Measurements from ENCODE around the gene NSUN4. TPM values are rescaled to one million over a fixed set of nuclear protein-coding genes. Genes with fewer than 3 reads are reported as not detected.

The NSUN4 gene
- total RNA-seq, 4 donors from 2014 or later = 18.7 to 27.3 (median 21.6) TPM

GRCh38 chr1:46372431-46372830 is 31.8 kb downstream of the NSUN4 start:
- TF ChIP-seq CTCF (IDR thresholded peaks at IDR 0.05; ENCODE audit: low read depth) = no peak

- no peak for TF ChIP-seq CTCF (IDR thresholded peaks at IDR 0.05; ENCODE audit: low read depth)
These were observed 39.4 kb downstream of the NSUN4 start for GRCh38 chr1:46379996-46380395.

DNA sequence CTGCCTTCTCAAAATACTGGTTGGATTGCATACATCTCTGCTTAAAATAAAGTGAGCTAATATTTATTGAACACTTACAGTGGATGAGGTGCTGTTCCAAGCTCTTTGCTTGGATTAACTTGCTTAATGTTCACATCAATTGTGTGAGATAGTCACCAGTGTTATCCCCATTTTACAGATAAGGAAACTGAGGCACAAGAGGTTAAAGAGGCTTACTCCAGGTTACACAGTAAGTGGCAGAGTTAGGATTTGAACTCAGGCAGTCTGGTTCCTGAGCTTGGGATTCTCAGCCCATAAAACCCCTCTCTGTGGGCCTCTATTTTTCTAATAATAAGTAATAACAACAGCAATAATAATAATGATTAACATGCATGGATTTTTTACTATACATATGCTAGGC is 39.9 kb downstream of the NSUN4 start:
- TF ChIP-seq CTCF (IDR thresholded peaks at IDR 0.05; ENCODE audit: low read depth) = no peak

DNA sequence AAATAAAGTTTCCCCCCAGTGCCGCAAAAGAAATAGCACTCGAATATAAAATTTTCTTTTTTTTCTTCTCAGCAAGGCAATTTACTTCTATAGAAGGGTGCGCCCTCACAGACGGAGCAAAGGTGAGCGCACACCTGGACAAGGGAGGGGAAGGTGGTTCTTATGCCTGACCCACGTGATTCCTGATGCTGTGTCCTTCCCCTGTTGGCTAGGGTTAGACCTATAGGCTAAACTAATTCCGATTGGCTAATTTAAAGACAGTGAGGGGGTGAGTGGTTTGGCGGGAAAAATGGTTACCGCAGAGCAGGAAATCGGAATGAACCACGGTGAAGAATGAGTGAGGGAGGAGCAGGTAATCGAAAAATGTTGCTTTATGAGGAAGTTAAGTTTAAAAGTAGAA is 52.9 kb downstream of the NSUN4 start:
- no peak for TF ChIP-seq CTCF (IDR thresholded peaks at IDR 0.05; ENCODE audit: low read depth)

GRCh38 chr1:46394108-46394871 is 53.7 kb downstream of the NSUN4 start, which contains the start of gene FAAH:
Gene FAAH, plus strand, starts transcription at chr1:46394317. Its CDS starts 32 bp downstream, at chr1:46394349.
- TF ChIP-seq CTCF (IDR thresholded peaks at IDR 0.05; ENCODE audit: low read depth) = no peak

GRCh38 chr1:46394872-46395465 is 54.4 kb downstream of the NSUN4 start:
- no peak for TF ChIP-seq CTCF (IDR thresholded peaks at IDR 0.05; ENCODE audit: low read depth)
